MM.1S (cell line): ENCODE measurements around the gene ASMTL.
A peak's percentile ranks its signal among the peaks of the same experiment; 100 is the strongest.

Experiments
- DNase-seq: peaks from one replicate; pipeline ENCODE4 v3.0.0-alpha.2; 2015
- H2AFZ ChIP-seq: fragments of 300-600 bp; sonication (generic); 2 replicates; pipeline ENCODE4 v1.6.0; 2016; ENCODE audit warnings: antibody characterized with exemption, low read length
- H3F3A ChIP-seq: fragments of 300-600 bp; sonication (generic); 2 replicates; pipeline ENCODE4 v1.6.1; 2016; ENCODE audit warnings: mild to moderate bottlenecking, antibody characterized with exemption, low read length, moderate library complexity, mixed read lengths; ENCODE audit not compliant: insufficient read depth
- H3K27ac ChIP-seq: fragments of 300-600 bp; sonication (generic); 2 replicates; pipeline ENCODE4 v1.5.1; 2016; ENCODE audit warnings: mild to moderate bottlenecking, low read length
- H3K27me3 ChIP-seq: fragments of 300-600 bp; sonication (generic); replicated peaks from 2 replicates; pipeline ENCODE4 v1.6.0; 2016; ENCODE audit warnings: low read length; ENCODE audit not compliant: insufficient read depth
- H3K36me3 ChIP-seq: fragments of 300-600 bp; sonication (generic); replicated peaks from 2 replicates; pipeline ENCODE4 v1.6.1; 2016; ENCODE audit warnings: mild to moderate bottlenecking, low read length, mixed read lengths; ENCODE audit not compliant: insufficient read depth
- H3K4me1 ChIP-seq: fragments of 300-600 bp; sonication (generic); 2 replicates; pipeline ENCODE4 v1.6.1; 2016; ENCODE audit warnings: low read length, mixed read lengths
- H3K4me2 ChIP-seq: fragments of 300-600 bp; sonication (generic); 2 replicates; pipeline ENCODE4 v1.6.0; 2016; ENCODE audit warnings: low read depth, low read length
- H3K4me3 ChIP-seq: fragments of 300-600 bp; sonication (generic); 2 replicates; pipeline ENCODE4 v1.5.1; 2016; ENCODE audit warnings: low read length, mixed read lengths
- H3K79me2 ChIP-seq: fragments of 300-600 bp; sonication (generic); 2 replicates; pipeline ENCODE4 v1.6.1; 2016; ENCODE audit warnings: mixed run types, low read length, mixed read lengths
- H3K9ac ChIP-seq: fragments of 300-600 bp; sonication (generic); 2 replicates; pipeline ENCODE4 v1.6.1; 2016; ENCODE audit warnings: low read length, mixed read lengths
- H3K9me2 ChIP-seq: fragments of 300-600 bp; sonication (generic); replicated peaks from 2 replicates; pipeline ENCODE4 v1.6.1; 2016; ENCODE audit warnings: mild to moderate bottlenecking, low read length, mixed read lengths; ENCODE audit not compliant: insufficient read depth
- H3K9me3 ChIP-seq: fragments of 300-600 bp; sonication (generic); replicated peaks from 2 replicates; pipeline ENCODE4 v1.6.1; 2016; ENCODE audit warnings: mild to moderate bottlenecking, low read length, mixed read lengths; ENCODE audit not compliant: insufficient read depth
- H4K20me1 ChIP-seq: fragments of 300-600 bp; sonication (generic); 2 replicates; pipeline ENCODE4 v1.6.1; 2016; ENCODE audit warnings: mild to moderate bottlenecking, low read length, moderate library complexity, mixed read lengths; ENCODE audit not compliant: insufficient read depth
- CTCF ChIP-seq: fragments of 300-600 bp; sonication (generic); IDR thresholded peaks from 2 replicates; pipeline ENCODE4 v1.5.1; 2016; ENCODE audit warnings: antibody characterized with exemption, low read length, mixed read lengths
- EZH2 ChIP-seq: fragments of 300-600 bp; sonication (generic); optimal IDR thresholded peaks from 2 replicates; pipeline ENCODE3; 2017; ENCODE audit warnings: low read depth, mild to moderate bottlenecking, antibody characterized with exemption, low read length, mixed read lengths
- EZH2phosphoT487 ChIP-seq: fragments of 300-600 bp; sonication (generic); IDR thresholded peaks from 2 replicates; pipeline ENCODE4 v1.6.1; 2018; ENCODE audit warnings: antibody characterized with exemption, low read length

Gene ASMTL

GRCh38 chrX:1390621-1391369 lies 61.9 kb downstream of the ASMTL start:
- no peak overlapping the region for H2AFZ ChIP-seq
- no peaks in the 10 kb centered on the region for H3K9me2 ChIP-seq
- H3K79me2 ChIP-seq: peaks cover 76% of the 10 kb centered on the region
- peak overlapping the region; percentile 93 for H3K4me2 ChIP-seq
- peak overlapping the region; percentile 100 for H3K9ac ChIP-seq
- H3K9me3 ChIP-seq: no peaks in the 10 kb centered on the region
- H3K27me3 ChIP-seq: no peaks in the 10 kb centered on the region
- H3K4me1 ChIP-seq: no peaks in the 10 kb centered on the region
- H3K27ac ChIP-seq: peak overlapping the region; percentile 95; the same call in 1 of the 2 replicates
- peaks cover 14% of the 10 kb centered on the region for H3F3A ChIP-seq
- H3K4me3 ChIP-seq: peak overlapping the region; percentile 98
- no peak for DNase-seq
- H3K36me3 ChIP-seq: peaks cover 10% of the 10 kb centered on the region
- TF ChIP-seq EZH2phosphoT487: no peak
- no peak for TF ChIP-seq CTCF
- no peak for TF ChIP-seq EZH2
- peaks cover 35% of the 10 kb centered on the region; the same call in 1 of the 2 replicates for H4K20me1 ChIP-seq

DNA sequence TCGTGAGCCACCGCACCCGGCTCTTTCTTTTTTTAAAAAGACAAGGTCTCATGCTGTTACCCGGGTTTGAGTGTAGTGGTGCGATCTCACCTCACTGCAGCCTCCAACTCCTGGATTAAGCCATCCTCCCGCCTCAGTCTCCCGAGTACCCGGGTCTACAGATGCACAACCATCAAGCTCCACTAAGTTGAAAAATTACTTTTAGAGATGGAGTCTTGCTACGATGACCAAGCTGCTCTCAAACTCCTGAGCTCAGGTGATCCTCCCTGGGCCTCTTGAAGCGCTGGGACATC lies 62.8 kb downstream of the ASMTL start:
- no peaks in the 10 kb centered on the region for H3K9me3 ChIP-seq
- peaks cover 35% of the 10 kb centered on the region; the same call in 1 of the 2 replicates for H4K20me1 ChIP-seq
- DNase-seq: no peak
- H3K4me3 ChIP-seq: no peak overlapping the region
- no peaks in the 10 kb centered on the region for H3K27me3 ChIP-seq
- no peak overlapping the region for H3K4me2 ChIP-seq
- peaks cover 10% of the 10 kb centered on the region for H3K36me3 ChIP-seq
- H3K4me1 ChIP-seq: no peaks in the 10 kb centered on the region
- H3F3A ChIP-seq: peaks cover 17% of the 10 kb centered on the region
- no peaks in the 10 kb centered on the region for H3K9me2 ChIP-seq
- no peak for TF ChIP-seq EZH2phosphoT487
- no peak for TF ChIP-seq CTCF
- TF ChIP-seq EZH2: no peak
- no peak overlapping the region for H3K9ac ChIP-seq
- no peak overlapping the region for H2AFZ ChIP-seq
- H3K79me2 ChIP-seq: peaks cover 67% of the 10 kb centered on the region
- no peak overlapping the region for H3K27ac ChIP-seq

DNA sequence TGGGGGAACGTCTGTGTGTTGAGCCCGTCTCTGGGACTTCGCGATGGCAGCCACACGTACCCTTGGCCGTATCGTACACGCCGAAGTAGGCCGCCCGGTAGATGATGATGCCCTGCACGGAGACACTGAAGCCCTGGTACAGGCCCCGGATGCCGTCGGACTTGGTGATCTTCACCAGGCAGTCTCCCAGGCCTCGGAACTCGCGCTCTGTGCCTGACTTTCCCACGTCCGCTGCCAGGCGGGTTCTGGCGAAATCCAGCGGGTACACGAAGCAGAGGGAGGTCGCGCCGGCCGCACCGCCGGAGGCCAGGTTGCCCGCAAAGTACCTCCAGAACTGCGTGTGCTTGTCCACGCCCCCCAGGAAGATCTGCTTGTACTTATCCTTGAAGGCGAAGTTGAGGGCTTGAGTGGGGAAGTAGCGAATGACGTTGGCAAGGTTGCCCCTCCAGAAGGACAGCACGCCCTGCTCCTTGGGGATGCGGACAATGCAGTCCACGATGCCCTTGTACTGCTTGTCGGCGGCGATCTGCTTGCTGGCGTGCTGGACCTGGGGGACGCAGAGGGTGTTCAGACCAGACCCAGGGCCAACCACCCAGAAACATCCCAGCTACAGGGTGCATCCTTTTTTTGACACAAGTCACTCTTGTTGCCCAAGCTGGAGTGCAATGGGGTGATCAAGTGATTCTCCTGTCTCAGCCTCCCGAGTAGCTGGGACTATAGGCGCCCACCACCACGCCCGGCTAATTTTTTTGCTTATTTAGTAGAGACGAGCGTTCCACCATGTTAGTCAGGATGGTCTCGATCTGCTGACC lies 63.3 kb downstream of the ASMTL start:
- Histone ChIP-seq H3K4me2 (no peak overlapping the region), H3K27me3 (no peaks in the 10 kb centered on the region), H3K4me3 (no peak overlapping the region), H3K27ac (no peak overlapping the region), H4K20me1 (peaks cover 35% of the 10 kb centered on the region; the same call in 1 of the 2 replicates), H3K4me1 (no peaks in the 10 kb centered on the region), H3F3A (peaks cover 20% of the 10 kb centered on the region), H3K9me3 (no peaks in the 10 kb centered on the region), H2AFZ (no peak overlapping the region), H3K9me2 (no peaks in the 10 kb centered on the region), H3K79me2 (peaks cover 62% of the 10 kb centered on the region), H3K36me3 (peaks cover 10% of the 10 kb centered on the region), H3K9ac (no peak overlapping the region)
- no peak for DNase-seq
- no peak for TF ChIP-seq CTCF
- TF ChIP-seq EZH2phosphoT487: no peak
- TF ChIP-seq EZH2: no peak
